Stimulated activated CD4-positive, alpha-beta T cell treated with anti-CD3 and anti-CD28 coated beads, Interleukin-2, amount 100 ng/mL, for 24 hours (primary cell): ENCODE data around the gene SYT8.

ENCODE experiments used
- DNase-seq, 2 donors: peaks; one replicate each; pipeline ENCODE4 v3.0.0-alpha.2; 2020

Gene SYT8

GRCh38 chr11:1832920-1833295 is 1.9 kb upstream of the SYT8 start:
- DNase-seq, result no peak

GRCh38 chr11:1834062-1834610 is 654 bp upstream of the SYT8 start:
- no peak for DNase-seq

GRCh38 chr11:1835671-1836010 is 851 bp downstream of the SYT8 start:
- no peak for DNase-seq

GRCh38 chr11:1836011-1836945 is 1.5 kb downstream of the SYT8 start:
- DNase-seq, result no peak

GRCh38 chr11:1837171-1838076 is 2.6 kb downstream of the SYT8 start:
- peak; percentile 82 to 83 for DNase-seq

GRCh38 chr11:1838077-1838425 is 3.3 kb downstream of the SYT8 start:
- DNase-seq, result no peak

GRCh38 chr11:1838426-1839144 is 3.8 kb downstream of the SYT8 start, which contains the start of gene TNNI2:
Gene TNNI2 (plus strand): TSS chr11:1838981. CDS start chr11:1839697, 716 bp downstream.
- DNase-seq, result no peak

- DNase-seq, result no peak
Measured at GRCh38 chr11:1839204-1839923, 4.6 kb downstream of the SYT8 start.

- DNase-seq, result no peak
Measured at GRCh38 chr11:1839924-1840779, 5.4 kb downstream of the SYT8 start.

- no peak for DNase-seq
Measured at GRCh38 chr11:1840780-1841480, 6.1 kb downstream of the SYT8 start.

- no peak for DNase-seq
Measured at GRCh38 chr11:1841511-1842148, 6.8 kb downstream of the SYT8 start.

GRCh38 chr11:1842149-1843097 is 7.6 kb downstream of the SYT8 start:
- no peak for DNase-seq

GRCh38 chr11:1843098-1843473 is 8.3 kb downstream of the SYT8 start:
- DNase-seq, result no peak

GRCh38 chr11:1843796-1844195 is 9.0 kb downstream of the SYT8 start:
- DNase-seq, result no peak

- DNase-seq, result peak; percentile 55 to 59
Measured at GRCh38 chr11:1844221-1845094, 9.7 kb downstream of the SYT8 start.

- DNase-seq, result no peak
Measured at GRCh38 chr11:1845095-1845429, 10.3 kb downstream of the SYT8 start.

GRCh38 chr11:1845561-1846452 is 11.0 kb downstream of the SYT8 start:
- no peak for DNase-seq
